ENCODE results near the gene RELL2.
A peak's percentile ranks its signal among the peaks of the same experiment; 100 is the strongest.

RELL2 gene

DNA sequence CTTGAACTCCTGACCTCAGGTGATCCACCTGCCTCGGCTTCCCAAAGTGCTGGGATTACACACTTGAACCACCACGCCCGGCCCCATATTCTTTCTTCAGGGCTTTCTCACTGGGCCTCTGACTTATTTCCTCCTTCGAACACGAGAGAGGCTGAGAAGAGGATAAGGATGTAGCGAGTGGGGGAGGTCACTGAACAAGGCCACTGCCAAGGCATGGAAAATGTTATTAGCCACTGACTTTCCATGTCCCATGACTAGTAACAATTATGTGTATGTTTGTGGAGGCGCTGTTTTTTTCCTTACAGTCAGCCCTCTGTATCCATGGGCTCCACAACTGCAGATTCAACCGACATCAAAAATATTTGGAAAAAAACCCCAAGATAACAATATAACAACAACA lies 26.7 kb downstream of the RELL2 start:
- DNase-seq (ENCODE audit: low spot score), result no peak
- in situ Hi-C loops (cut with MboI; ENCODE audit: low sequenced_read_pairs, unreplicated experiment), result no loop called here
- TF ChIP-seq, protein P1, sequence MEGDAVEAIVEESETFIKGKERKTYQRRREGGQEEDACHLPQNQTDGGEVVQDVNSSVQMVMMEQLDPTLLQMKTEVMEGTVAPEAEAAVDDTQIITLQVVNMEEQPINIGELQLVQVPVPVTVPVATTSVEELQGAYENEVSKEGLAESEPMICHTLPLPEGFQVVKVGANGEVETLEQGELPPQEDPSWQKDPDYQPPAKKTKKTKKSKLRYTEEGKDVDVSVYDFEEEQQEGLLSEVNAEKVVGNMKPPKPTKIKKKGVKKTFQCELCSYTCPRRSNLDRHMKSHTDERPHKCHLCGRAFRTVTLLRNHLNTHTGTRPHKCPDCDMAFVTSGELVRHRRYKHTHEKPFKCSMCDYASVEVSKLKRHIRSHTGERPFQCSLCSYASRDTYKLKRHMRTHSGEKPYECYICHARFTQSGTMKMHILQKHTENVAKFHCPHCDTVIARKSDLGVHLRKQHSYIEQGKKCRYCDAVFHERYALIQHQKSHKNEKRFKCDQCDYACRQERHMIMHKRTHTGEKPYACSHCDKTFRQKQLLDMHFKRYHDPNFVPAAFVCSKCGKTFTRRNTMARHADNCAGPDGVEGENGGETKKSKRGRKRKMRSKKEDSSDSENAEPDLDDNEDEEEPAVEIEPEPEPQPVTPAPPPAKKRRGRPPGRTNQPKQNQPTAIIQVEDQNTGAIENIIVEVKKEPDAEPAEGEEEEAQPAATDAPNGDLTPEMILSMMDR (IDR thresholded peaks at IDR 0.05; ENCODE audit: borderline replicate concordance, control extremely low read depth, extremely low read depth, insufficient read depth, missing control alignments), result no peak

DNA sequence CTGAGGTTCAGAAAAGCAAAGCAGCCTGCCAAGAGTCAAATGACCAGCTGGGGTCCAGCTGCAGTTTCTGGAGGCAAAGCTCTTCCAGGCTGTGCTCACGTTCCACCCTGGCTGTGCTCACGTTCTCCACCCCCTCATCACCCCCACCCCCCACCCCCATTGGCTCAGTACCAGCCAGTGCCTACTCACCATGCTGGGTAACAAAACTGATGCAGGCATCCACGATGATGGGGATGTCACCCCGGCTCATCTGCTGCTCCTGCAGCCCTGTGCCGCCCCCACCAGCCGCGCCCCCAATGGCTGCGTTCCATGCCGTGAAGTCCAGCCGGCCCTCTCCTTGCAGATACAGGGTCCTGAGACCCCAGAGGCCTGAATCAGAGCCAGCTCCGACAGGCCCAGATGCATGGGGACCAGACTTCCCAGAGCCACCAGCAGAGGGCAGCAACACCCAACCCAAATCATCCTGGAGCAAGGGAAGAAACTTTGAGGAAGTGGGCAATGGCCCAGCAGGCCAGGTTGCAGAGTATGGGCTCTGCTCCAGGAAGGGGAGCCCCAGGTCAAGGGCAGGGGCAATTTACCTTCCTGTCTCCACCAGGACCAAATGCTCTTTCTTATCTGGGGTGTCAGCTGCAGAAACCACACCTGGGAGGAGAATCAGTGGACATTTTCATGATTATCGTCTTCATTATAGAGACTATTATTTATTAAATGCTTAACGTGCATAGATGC lies 28.1 kb downstream of the RELL2 start:
- in situ Hi-C loops (cut with MboI; ENCODE audit: low sequenced_read_pairs, unreplicated experiment), result no loop called here
- TF ChIP-seq, protein P1 (IDR thresholded peaks at IDR 0.05; ENCODE audit: borderline replicate concordance, control extremely low read depth, extremely low read depth, insufficient read depth, missing control alignments), result peak; percentile 87
- DNase-seq (ENCODE audit: low spot score), result peak; percentile 90

DNA sequence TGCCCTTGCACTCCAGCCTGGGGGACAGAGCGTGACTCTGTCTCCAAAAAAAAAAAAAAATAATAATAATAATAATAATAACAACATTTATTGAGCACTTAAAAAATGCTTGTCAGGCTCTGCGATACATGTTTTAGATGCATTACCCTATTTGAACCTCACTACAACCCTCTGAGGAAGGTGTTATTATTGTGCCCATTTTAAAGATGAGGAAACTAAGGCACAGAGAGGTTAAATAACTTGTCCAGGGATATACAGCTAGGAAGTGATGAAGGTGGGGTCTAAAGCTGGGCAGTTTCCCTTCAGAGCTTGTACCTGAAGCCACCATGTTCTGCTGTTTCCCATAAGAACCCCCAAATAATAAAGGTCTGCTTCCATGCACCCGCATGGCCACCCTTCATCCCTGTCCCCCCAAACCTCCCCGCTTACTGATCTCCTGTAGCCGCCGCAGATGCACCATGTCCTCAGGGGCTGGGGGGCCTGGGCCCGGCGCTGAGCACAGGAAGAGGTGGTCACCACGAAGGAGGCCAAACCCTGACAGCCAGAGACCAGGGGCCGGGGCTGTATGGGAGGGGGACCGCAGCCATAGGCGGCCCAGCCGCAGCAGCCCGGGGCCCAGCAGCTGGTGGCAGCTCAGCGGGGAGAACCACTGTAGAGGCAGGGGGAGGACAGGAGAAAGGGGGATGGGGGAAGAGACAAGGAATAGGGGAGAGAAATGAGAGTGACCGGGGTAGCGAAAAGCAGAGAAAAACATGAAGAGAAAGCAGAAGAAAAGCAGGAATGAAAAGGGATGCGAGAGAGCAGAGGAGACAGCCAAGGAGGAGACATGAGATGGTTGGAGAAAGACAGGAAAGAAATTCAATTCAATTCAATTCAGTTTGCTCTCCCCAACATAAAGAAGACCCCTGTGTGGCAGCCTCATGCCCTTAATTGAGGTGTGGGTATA lies 29.5 kb downstream of the RELL2 start:
- in situ Hi-C loops (cut with MboI; ENCODE audit: low sequenced_read_pairs, unreplicated experiment), result no loop called here
- TF ChIP-seq, protein P1 (IDR thresholded peaks at IDR 0.05; ENCODE audit: borderline replicate concordance, control extremely low read depth, extremely low read depth, insufficient read depth, missing control alignments), result no peak
- DNase-seq (ENCODE audit: low spot score), result no peak

DNA sequence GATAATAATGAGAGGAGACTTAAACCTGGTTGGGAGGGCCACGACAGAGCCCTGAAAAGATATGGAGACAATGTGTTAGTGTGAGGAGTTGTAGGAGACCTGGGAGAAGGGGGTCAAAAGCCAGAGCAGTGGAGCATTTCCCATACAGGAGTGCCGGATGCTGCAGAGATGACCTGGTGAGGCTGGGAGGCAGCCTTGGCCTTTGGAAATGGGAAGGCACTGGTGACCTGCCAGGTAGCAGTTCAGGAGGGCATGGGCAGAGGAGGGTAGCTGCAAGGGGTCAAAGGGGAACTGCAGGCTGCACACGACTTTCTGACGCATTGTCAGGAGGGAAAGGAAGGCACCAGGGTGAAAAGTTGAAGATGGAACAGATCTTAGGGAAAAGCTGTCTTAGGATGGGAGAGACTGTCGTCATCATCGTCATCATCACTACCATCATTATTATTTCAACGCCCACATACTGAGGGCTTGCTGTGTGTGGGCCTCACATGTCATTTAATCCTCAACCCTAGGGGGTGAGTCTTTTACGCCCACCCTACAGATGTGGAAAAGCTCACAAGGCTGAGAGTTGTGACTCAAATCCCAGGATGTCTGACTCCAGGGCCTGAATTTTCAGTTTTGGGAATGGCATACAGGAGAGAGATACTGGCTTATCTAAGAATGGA lies 31.9 kb downstream of the RELL2 start:
- no peak for DNase-seq (ENCODE audit: low spot score)
- in situ Hi-C loops (cut with MboI; ENCODE audit: low sequenced_read_pairs, unreplicated experiment), result no loop called here
- TF ChIP-seq, protein P1 (IDR thresholded peaks at IDR 0.05; ENCODE audit: borderline replicate concordance, control extremely low read depth, extremely low read depth, insufficient read depth, missing control alignments), result no peak

DNA sequence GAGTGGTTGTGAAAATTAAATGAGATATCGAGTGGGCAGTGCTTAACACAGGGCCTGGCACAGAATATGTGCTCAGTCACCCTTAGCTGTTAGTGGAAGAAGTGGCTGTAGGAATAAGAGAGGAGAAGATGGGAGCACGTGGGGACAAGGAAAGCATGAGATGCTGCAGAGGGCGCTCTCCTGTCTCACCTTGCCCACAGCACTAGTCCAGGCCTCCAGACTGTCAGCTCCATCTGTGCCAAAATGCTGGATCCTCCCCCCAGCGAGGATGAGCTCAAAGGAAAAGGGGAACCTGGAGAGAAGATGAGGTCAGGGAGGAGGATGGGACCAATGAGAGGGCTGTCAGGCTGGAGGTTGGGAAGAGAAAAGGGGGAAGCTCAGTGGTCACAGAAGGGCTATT lies 32.7 kb downstream of the RELL2 start:
- DNase-seq (ENCODE audit: low spot score), result no peak
- TF ChIP-seq, protein P1 (IDR thresholded peaks at IDR 0.05; ENCODE audit: borderline replicate concordance, control extremely low read depth, extremely low read depth, insufficient read depth, missing control alignments), result no peak
- in situ Hi-C loops (cut with MboI; ENCODE audit: low sequenced_read_pairs, unreplicated experiment), result no loop called here
